ENCODE data around the gene ROPN1L.
"Not testable (repeated sequence)": the region's sequence is repeated elsewhere in the genome, so short reads cannot be mapped to it uniquely, and the experiment has no call there.

ROPN1L gene

GRCh38 chr5:10441083-10441991 is at the start of gene ROPN1L:
ROPN1L (plus strand) TSS chr5:10441879; CDS start chr5:10442168, 289 bp downstream.
- no peak for DNase-seq (ENCODE audit: low spot score)

GRCh38 chr5:10392567-10393328 is 48.9 kb upstream of the ROPN1L start:
- DNase-seq (ENCODE audit: low spot score): not testable (repeated sequence)

- DNase-seq (ENCODE audit: low spot score): no peak
These were observed 48.2 kb upstream of the ROPN1L start for GRCh38 chr5:10393491-10393890.

- no peak for DNase-seq (ENCODE audit: low spot score)
These were observed 45.1 kb upstream of the ROPN1L start for GRCh38 chr5:10396552-10396951.

GRCh38 chr5:10399839-10400238 is 41.8 kb upstream of the ROPN1L start:
- no peak for DNase-seq (ENCODE audit: low spot score)

GRCh38 chr5:10400411-10400810 is 41.3 kb upstream of the ROPN1L start:
- DNase-seq (ENCODE audit: low spot score): no peak

- peak; percentile 21 for DNase-seq (ENCODE audit: low spot score)
These were observed 40.8 kb upstream of the ROPN1L start for GRCh38 chr5:10400831-10401230.

- no peak for DNase-seq (ENCODE audit: low spot score)
These were observed 40.2 kb upstream of the ROPN1L start for GRCh38 chr5:10401498-10401897.

GRCh38 chr5:10403829-10404228 is 37.9 kb upstream of the ROPN1L start:
- no peak for DNase-seq (ENCODE audit: low spot score)

- DNase-seq (ENCODE audit: low spot score): no peak
These were observed 35.0 kb upstream of the ROPN1L start for GRCh38 chr5:10406651-10407050.

- DNase-seq (ENCODE audit: low spot score): no peak
These were observed 32.2 kb upstream of the ROPN1L start for GRCh38 chr5:10409504-10409903.

- DNase-seq (ENCODE audit: low spot score): no peak
These were observed 31.0 kb upstream of the ROPN1L start for GRCh38 chr5:10410662-10411061.

GRCh38 chr5:10411336-10411735 is 30.3 kb upstream of the ROPN1L start:
- no peak for DNase-seq (ENCODE audit: low spot score)

GRCh38 chr5:10416868-10417267 is 24.8 kb upstream of the ROPN1L start:
- DNase-seq (ENCODE audit: low spot score): no peak

- DNase-seq (ENCODE audit: low spot score): no peak
These were observed 22.9 kb upstream of the ROPN1L start for GRCh38 chr5:10418654-10419345.

GRCh38 chr5:10420468-10420867 is 21.2 kb upstream of the ROPN1L start:
- DNase-seq (ENCODE audit: low spot score): no peak

GRCh38 chr5:10420932-10421331 is 20.7 kb upstream of the ROPN1L start:
- DNase-seq (ENCODE audit: low spot score): no peak

GRCh38 chr5:10421896-10422691 is 19.6 kb upstream of the ROPN1L start:
- no peak for DNase-seq (ENCODE audit: low spot score)

- no peak for DNase-seq (ENCODE audit: low spot score)
These were observed 18.7 kb upstream of the ROPN1L start for GRCh38 chr5:10423022-10423421.

- peak; percentile 70 for DNase-seq (ENCODE audit: low spot score)
These were observed 17.5 kb upstream of the ROPN1L start for GRCh38 chr5:10424124-10424731.

- no peak for DNase-seq (ENCODE audit: low spot score)
These were observed 14.5 kb upstream of the ROPN1L start for GRCh38 chr5:10427201-10427600.
